ENCODE results near the gene MIER2. TPM values are rescaled to one million over a fixed set of nuclear protein-coding genes. Genes with fewer than 3 reads are reported as not detected.

The MIER2 gene
- total and polyA plus RNA-seq, 2 donors (not counting 1 experiment from before 2014, with no cell fraction given) = 10.5 to 19.7 TPM

GRCh38 chr19:367963-368629 lies 23.5 kb upstream of the MIER2 start:
- Histone ChIP-seq H4K20me1 (ENCODE audit: control insufficient read depth, insufficient read depth, low read length, poor library complexity, severe bottlenecking) (no peaks in the 10 kb centered on the region), H3K4me3 (ENCODE audit: control extremely low read depth in 1 of 5, extremely low read depth in 1 of 5, insufficient read depth in 1 of 5, low read depth in 2 of 5, low read length in 4 of 5) (no peak overlapping the region), H3K4me2 (replicated peaks; ENCODE audit: low read depth, low read length, poor library complexity, severe bottlenecking) (no peak overlapping the region), H3K9me3 (ENCODE audit: control extremely low read depth in 1 of 3, control insufficient read depth in 2 of 3, insufficient read depth in 1 of 3, low read length in 2 of 3) (peaks cover 0 to 6% (median 0%) of the 10 kb centered on the region in 3 donors), H3K27me3 (replicated peaks in 1 of 4; ENCODE audit: control extremely low read depth in 1 of 4, control insufficient read depth in 3 of 4, insufficient read depth in 4 of 4, low read length in 3 of 4) (peaks cover 0 to 4% (median 0%) of the 10 kb centered on the region in 4 experiments), H3K27ac (ENCODE audit: low read length in 2 of 2) (no peak overlapping the region), H3K4me1 (ENCODE audit: control insufficient read depth in 2 of 2, insufficient read depth in 2 of 2, low read length in 2 of 2) (no peaks in the 10 kb centered on the region), H3K36me3 (replicated peaks in 1 of 2; ENCODE audit: control extremely low read depth in 1 of 2, control insufficient read depth in 1 of 2, extremely low read depth in 1 of 2, insufficient read depth in 2 of 2, low read length in 1 of 2) (no peaks in the 10 kb centered on the region), H2AFZ (ENCODE audit: insufficient read depth, low read depth, low read length, poor library complexity, severe bottlenecking) (no peak overlapping the region), H3K79me2 (ENCODE audit: control insufficient read depth, insufficient read depth, low read length) (no peaks in the 10 kb centered on the region), H3K9ac (ENCODE audit: low read length) (no peak overlapping the region)
- POLR2A ChIA-PET = no interaction called here
- WGBS (ENCODE audit: insufficient coverage) = 79% methylated on average over 16 of the region's 22 CpGs
- Mint-ChIP-seq H3K4me3 (no peak overlapping the region), H3K4me1 (no peaks in the 10 kb centered on the region), H3K27ac (no peak overlapping the region), H3K27me3 (peaks cover 40% of the 10 kb centered on the region), H3K9me3 (ENCODE audit: insufficient read depth) (no peaks in the 10 kb centered on the region)
- CTCF ChIA-PET = no interaction called here
- no peak for ATAC-seq (ENCODE audit: low read depth)
- DNase-seq = no peak
- TF ChIP-seq EZH2 (IDR thresholded peaks at IDR 0.05; ENCODE audit: borderline replicate concordance, insufficient read depth, low read depth, low read length, poor library complexity, severe bottlenecking) = no peak
- TF ChIP-seq CTCF (IDR thresholded peaks at IDR 0.05) = no peak
- intact Hi-C loops (cut with micrococcal nuclease) = no loop called here

- Histone ChIP-seq H3K4me2 (replicated peaks; ENCODE audit: low read depth, low read length, poor library complexity, severe bottlenecking) (no peak overlapping the region), H2AFZ (ENCODE audit: insufficient read depth, low read depth, low read length, poor library complexity, severe bottlenecking) (no peak overlapping the region), H3K9ac (ENCODE audit: low read length) (no peak overlapping the region), H3K9me3 (ENCODE audit: control extremely low read depth in 1 of 3, control insufficient read depth in 2 of 3, insufficient read depth in 1 of 3, low read length in 2 of 3) (peaks cover 0 to 10% (median 0%) of the 10 kb centered on the region in 3 donors), H3K36me3 (replicated peaks in 1 of 2; ENCODE audit: control extremely low read depth in 1 of 2, control insufficient read depth in 1 of 2, extremely low read depth in 1 of 2, insufficient read depth in 2 of 2, low read length in 1 of 2) (no peaks in the 10 kb centered on the region), H3K27me3 (replicated peaks in 1 of 4; ENCODE audit: control extremely low read depth in 1 of 4, control insufficient read depth in 3 of 4, insufficient read depth in 4 of 4, low read length in 3 of 4) (peaks cover 0 to 4% (median 0%) of the 10 kb centered on the region in 4 experiments), H3K4me1 (ENCODE audit: control insufficient read depth in 2 of 2, insufficient read depth in 2 of 2, low read length in 2 of 2) (no peaks in the 10 kb centered on the region), H3K27ac (ENCODE audit: low read length in 2 of 2) (no peak overlapping the region), H3K4me3 (ENCODE audit: control extremely low read depth in 1 of 5, extremely low read depth in 1 of 5, insufficient read depth in 1 of 5, low read depth in 2 of 5, low read length in 4 of 5) (no peak overlapping the region), H4K20me1 (ENCODE audit: control insufficient read depth, insufficient read depth, low read length, poor library complexity, severe bottlenecking) (no peaks in the 10 kb centered on the region), H3K79me2 (ENCODE audit: control insufficient read depth, insufficient read depth, low read length) (no peaks in the 10 kb centered on the region)
- WGBS (ENCODE audit: insufficient coverage) = no CpG with 5 or more reads among the region's 14 CpGs
- POLR2A ChIA-PET = no interaction called here
- Mint-ChIP-seq H3K9me3 (ENCODE audit: insufficient read depth) (no peaks in the 10 kb centered on the region), H3K27ac (no peak overlapping the region), H3K4me3 (no peak overlapping the region), H3K27me3 (peaks cover 43% of the 10 kb centered on the region), H3K4me1 (no peaks in the 10 kb centered on the region)
- CTCF ChIA-PET = no interaction called here
- no peak for DNase-seq
- TF ChIP-seq EZH2 (IDR thresholded peaks at IDR 0.05; ENCODE audit: borderline replicate concordance, insufficient read depth, low read depth, low read length, poor library complexity, severe bottlenecking) (no peak), CTCF (IDR thresholded peaks at IDR 0.05) (no peak)
- ATAC-seq (ENCODE audit: low read depth) = no peak
- intact Hi-C loops (cut with micrococcal nuclease) = no loop called here
These were observed 23.0 kb upstream of the MIER2 start for GRCh38 chr19:367561-367960.

Measured in B cell (primary cell).